Body of pancreas (tissue), 4 donors: Measurements from ENCODE around the gene NUDT14. TPM values are rescaled to one million over a fixed set of nuclear protein-coding genes. Genes with fewer than 3 reads are reported as not detected.

ENCODE experiments used
- ATAC-seq: fragments of 150-250 bp; one replicate; pipeline ENCODE4 v1.9.1; 2016
- DNase-seq, 4 donors: peaks; one replicate each; pipeline ENCODE4 v3.0.0-alpha.2; 2019
- H3K27ac ChIP-seq, 4 donors: fragments of 200-600 bp; sonication (generic); 1 replicate in 3 of 4; 2 replicates in 1 of 4; pipeline versions ENCODE4 v1.5.1 to v1.6.1; 2016 to 2019; ENCODE audit warnings: mild to moderate bottlenecking in 1 of 4, mixed read lengths in 1 of 4, moderate library complexity in 1 of 4
- H3K27me3 ChIP-seq, 2 donors: fragments of 200-600 bp; sonication (generic); one replicate each; pipeline ENCODE4 v1.6.0; 2016; ENCODE audit warnings: mild to moderate bottlenecking in 1 of 2
- H3K36me3 ChIP-seq, 2 donors: fragments of 200-600 bp; sonication (generic); replicated peaks in 1 of 2; 2 replicates each; pipeline ENCODE4 v1.5.1; 2016; ENCODE audit warnings: low read depth in 2 of 2; ENCODE audit not compliant: insufficient read depth in 1 of 2
- H3K4me1 ChIP-seq: fragments of 200-600 bp; sonication (generic); one replicate; pipeline ENCODE4 v1.6.0; 2016
- H3K4me3 ChIP-seq, 2 donors: fragments of 200-600 bp; sonication (generic); 1 replicate in 1 of 2; 2 replicates in 1 of 2; pipeline ENCODE4 v1.5.1; 2016 to 2019
- H3K9me3 ChIP-seq, 3 donors: fragments of 200-600 bp; sonication (generic); 1 replicate in 2 of 3; 2 replicates in 1 of 3; pipeline ENCODE4 v1.5.1; 2016
- POLR2A ChIP-seq, 3 donors: fragments of 450-650 bp; IDR thresholded peaks; one replicate each; pipeline ENCODE4 v1.6.1; 2016; ENCODE audit warnings: antibody characterized with exemption in 3 of 3, mild to moderate bottlenecking in 2 of 3
- WGBS, 2 donors: methylation state at CpG; one replicate each; pipeline ENCODE4 v1.1.5; 2017; 5-methylcytosine and 5-hydroxymethylcytosine counted together
- intact Hi-C: fragments of 100-400 bp; cut with DNase I; formaldehyde crosslinking; loops from one replicate; pipeline ENCODE4 v1.15.1; 2023
- total RNA-seq, 2 donors: library from RNA; depleted of rRNA; stranded (reverse); fragments of >200 nt; gene quantifications; one replicate each; pipeline ENCODE4 v1.1.0, GENCODE V29; 2016
- TF ChIP-seq, protein P1 (sequence below), 7 experiments: fragments of 450-650 bp in 4 of 7; fragments of 200-600 bp in 3 of 7; sonication (generic) in 3 of 7; IDR thresholded peaks; one replicate each; pipeline ENCODE4 v1.5.1; 2016 to 2019; ENCODE audit warnings: antibody characterized with exemption in 7 of 7

Gene NUDT14
- total RNA-seq, 2 donors from 2014 or later = 28.8 to 66.9 TPM

DNA sequence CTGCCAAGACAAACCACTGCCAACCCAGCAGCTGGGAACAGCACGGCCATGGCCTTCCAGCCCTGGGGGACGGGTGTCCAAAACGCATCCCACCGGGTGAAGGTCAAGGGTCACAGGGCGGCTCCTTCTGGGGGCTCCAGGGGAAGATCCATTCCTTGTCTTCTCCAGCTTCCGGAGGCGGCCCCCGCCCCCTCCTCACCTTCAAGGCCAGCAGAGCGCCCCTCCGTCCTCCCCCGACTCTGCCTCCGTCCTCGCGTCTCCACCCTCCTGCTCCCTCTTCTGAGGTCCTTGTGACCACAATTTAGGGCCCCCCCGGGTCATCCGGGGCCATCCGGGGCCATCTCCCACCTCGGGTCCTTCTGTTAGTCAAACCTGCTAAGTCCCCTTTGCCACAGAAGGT is 3.9 kb upstream of the NUDT14 start:
- Histone ChIP-seq H3K27ac (no peak overlapping the region), H3K36me3 (no peaks in the 10 kb centered on the region), H3K9me3 (no peaks in the 10 kb centered on the region), H3K27me3 (no peaks in the 10 kb centered on the region), H3K4me3 (no peak overlapping the region), H3K4me1 (peaks cover 20% of the 10 kb centered on the region)
- WGBS, 2 donors = 74 to 75% methylated on average over 11 to 18 of the region's 18 CpGs
- ATAC-seq (no peak), DNase-seq (no peak)
- intact Hi-C loops = no loop called here
- TF ChIP-seq POLR2A (IDR thresholded peaks at IDR 0.05) = no peak
- TF ChIP-seq, protein P1, sequence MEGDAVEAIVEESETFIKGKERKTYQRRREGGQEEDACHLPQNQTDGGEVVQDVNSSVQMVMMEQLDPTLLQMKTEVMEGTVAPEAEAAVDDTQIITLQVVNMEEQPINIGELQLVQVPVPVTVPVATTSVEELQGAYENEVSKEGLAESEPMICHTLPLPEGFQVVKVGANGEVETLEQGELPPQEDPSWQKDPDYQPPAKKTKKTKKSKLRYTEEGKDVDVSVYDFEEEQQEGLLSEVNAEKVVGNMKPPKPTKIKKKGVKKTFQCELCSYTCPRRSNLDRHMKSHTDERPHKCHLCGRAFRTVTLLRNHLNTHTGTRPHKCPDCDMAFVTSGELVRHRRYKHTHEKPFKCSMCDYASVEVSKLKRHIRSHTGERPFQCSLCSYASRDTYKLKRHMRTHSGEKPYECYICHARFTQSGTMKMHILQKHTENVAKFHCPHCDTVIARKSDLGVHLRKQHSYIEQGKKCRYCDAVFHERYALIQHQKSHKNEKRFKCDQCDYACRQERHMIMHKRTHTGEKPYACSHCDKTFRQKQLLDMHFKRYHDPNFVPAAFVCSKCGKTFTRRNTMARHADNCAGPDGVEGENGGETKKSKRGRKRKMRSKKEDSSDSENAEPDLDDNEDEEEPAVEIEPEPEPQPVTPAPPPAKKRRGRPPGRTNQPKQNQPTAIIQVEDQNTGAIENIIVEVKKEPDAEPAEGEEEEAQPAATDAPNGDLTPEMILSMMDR (IDR thresholded peaks at IDR 0.05) = no peak

DNA sequence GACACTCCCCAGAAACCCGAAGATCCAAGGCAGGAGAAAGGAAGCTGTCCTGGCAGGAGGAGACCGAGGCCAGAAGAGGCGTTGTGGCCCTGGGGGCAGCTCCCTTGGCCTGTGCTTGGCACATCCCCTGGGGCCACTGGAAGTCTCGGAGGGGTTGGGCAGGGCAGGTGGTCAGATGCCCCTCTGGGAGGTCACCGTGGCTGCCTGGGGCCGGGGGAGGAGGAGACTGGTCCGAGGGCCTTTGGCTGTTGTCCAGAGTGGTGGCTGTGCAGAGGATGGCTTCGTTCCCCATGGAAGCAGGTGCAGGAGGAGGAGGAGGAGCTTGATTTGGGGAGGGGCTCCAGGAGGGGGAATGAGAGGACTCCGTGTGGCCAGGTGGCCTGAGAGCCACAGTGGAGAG is 3.3 kb upstream of the NUDT14 start:
- 67 to 84% methylated on average over 7 to 9 of the region's 9 CpGs for WGBS, 2 donors
- peaks cover 25% of the 10 kb centered on the region for H3K4me1 ChIP-seq
- no peak overlapping the region for H3K27ac ChIP-seq
- H3K9me3 ChIP-seq = no peaks in the 10 kb centered on the region
- ATAC-seq (no peak), DNase-seq (no peak)
- no peak overlapping the region for H3K4me3 ChIP-seq
- H3K27me3 ChIP-seq = no peaks in the 10 kb centered on the region
- intact Hi-C loops = no loop called here
- no peaks in the 10 kb centered on the region for H3K36me3 ChIP-seq
- TF ChIP-seq, protein P1 (IDR thresholded peaks at IDR 0.05) = no peak
- TF ChIP-seq POLR2A (IDR thresholded peaks at IDR 0.05) = no peak

DNA sequence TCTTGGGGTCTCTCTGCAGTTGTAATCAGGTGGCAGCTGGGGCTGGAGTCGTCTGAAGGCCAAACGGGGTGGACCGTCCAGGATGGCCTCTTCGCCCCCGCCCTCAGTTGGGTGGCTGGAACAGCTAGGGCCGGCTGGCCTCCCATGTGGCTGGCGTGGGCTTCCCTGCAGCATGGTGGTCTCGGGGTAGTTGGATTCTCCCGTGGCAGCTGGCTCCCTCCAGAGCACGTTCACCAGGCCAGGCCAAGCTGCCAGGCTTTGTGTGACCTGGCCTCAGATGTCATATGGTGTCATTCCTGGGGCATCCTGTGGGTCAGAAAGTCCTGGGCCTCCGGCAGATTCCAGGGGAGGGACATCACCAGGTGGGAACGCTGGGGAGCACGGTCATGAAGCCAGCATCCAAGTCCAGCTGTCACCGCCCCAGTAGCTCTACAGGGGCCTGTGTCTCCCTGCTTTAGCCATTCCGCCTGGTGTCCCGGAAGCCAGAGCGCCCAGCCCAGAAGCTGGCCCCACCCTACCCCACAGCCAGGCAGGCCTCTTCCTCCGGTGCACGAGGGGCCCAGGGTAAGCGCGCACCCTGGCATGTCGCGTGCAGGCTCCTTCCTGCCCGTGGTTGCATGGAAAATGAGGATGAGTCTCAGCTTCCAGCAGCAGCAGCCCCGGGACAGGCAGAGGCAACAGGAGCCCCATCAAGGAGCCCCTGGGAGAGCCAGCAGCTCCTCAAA is 1.3 kb upstream of the NUDT14 start:
- no peak for DNase-seq
- no peaks in the 10 kb centered on the region for H3K27me3 ChIP-seq
- H3K9me3 ChIP-seq = no peaks in the 10 kb centered on the region
- WGBS, 2 donors = 79 to 88% methylated on average over 6 to 25 of the region's 25 CpGs
- TF ChIP-seq POLR2A (IDR thresholded peaks at IDR 0.05) = no peak
- TF ChIP-seq, protein P1 (IDR thresholded peaks at IDR 0.05) = no peak
- no peak for ATAC-seq
- no peaks in the 10 kb centered on the region for H3K36me3 ChIP-seq
- H3K4me3 ChIP-seq = no peak overlapping the region
- H3K27ac ChIP-seq = peak overlapping the region in 1 of 4 donors; percentile 8
- intact Hi-C loops = no loop called here
- peaks cover 34% of the 10 kb centered on the region for H3K4me1 ChIP-seq

DNA sequence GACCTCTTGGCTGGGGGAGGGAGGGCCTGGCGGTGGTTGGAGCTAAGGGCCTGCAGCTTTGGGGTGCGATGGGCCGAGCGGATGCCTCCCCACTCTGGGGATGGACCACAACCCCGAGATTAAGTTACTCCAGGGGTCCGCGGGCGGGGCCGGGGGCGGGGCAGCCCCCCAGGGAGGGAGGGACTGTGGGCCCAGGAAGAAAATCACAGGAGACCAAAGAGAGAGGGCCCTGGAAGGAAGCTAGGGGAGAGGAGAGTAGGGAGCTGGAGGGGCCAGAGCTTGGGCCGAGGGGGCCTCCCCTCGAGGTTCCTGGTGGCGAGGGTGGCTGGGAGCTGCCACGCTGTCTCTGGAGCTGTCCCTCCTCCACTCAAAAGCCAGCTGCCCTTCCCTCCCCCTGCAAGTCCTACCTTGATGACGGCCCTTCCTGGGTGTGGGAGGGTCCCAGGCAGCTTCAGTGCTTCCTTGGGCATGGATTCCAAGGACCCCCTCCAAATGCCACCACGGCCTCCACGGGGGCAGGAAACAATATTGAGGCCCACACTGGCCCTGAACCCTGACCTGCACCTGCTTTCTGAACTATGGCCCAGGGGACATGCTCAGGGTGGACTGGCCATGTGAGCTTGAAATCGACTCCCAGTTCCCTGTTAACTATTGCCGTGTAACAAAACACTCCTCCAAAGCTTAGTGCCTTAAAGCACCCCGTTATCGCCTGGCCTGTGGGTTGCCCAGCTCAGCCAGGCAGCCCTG is 610 bp upstream of the NUDT14 start:
- DNase-seq (no peak), ATAC-seq (no peak)
- H3K27me3 ChIP-seq = no peaks in the 10 kb centered on the region
- TF ChIP-seq POLR2A (IDR thresholded peaks at IDR 0.05) = no peak
- TF ChIP-seq, protein P1 (IDR thresholded peaks at IDR 0.05) = no peak
- WGBS, 2 donors = 45 to 46% methylated on average over 14 to 18 of the region's 21 CpGs
- H3K4me1 ChIP-seq = peaks cover 41% of the 10 kb centered on the region
- no peak overlapping the region for H3K4me3 ChIP-seq
- no peaks in the 10 kb centered on the region for H3K36me3 ChIP-seq
- intact Hi-C loops = no loop called here
- H3K27ac ChIP-seq = peak overlapping the region in 3 of 4 donors; percentile 26 to 68 (median 53)
- no peaks in the 10 kb centered on the region for H3K9me3 ChIP-seq
